Stimulated activated memory B cell treated with anti-CD40 and anti-IgM and Interleukin-4, amounts not matched to agents 10 μg/mL and 1 μg/mL and 100 μg/mL, for 72 hours (primary cell): ENCODE data around the gene PCBP3.
"Not testable (repeated sequence)": the region's sequence is repeated elsewhere in the genome, so short reads cannot be mapped to it uniquely, and the experiment has no call there.

Source experiments
- ATAC-seq: fragments of 150-1000 bp; cut with Tn5 transposase; 2 replicates; pipeline ENCODE4 v1.10.0; 2021
- H3K27ac Mint-ChIP-seq: one replicate; pipeline ENCODE4 v1.8.0; 2022; ENCODE audit warnings: mild to moderate bottlenecking, mixed read lengths
- H3K27me3 Mint-ChIP-seq: one replicate; pipeline ENCODE4 v1.8.0; 2022; ENCODE audit warnings: mixed read lengths
- H3K36me3 Mint-ChIP-seq: one replicate; pipeline ENCODE4 v1.8.0; 2022; ENCODE audit warnings: mixed read lengths
- H3K4me1 Mint-ChIP-seq: one replicate; pipeline ENCODE4 v1.8.0; 2022; ENCODE audit warnings: mixed read lengths
- H3K4me3 Mint-ChIP-seq: one replicate; pipeline ENCODE4 v1.8.0; 2022; ENCODE audit warnings: mild to moderate bottlenecking, moderate library complexity, mixed read lengths
- H3K9me3 Mint-ChIP-seq: one replicate; pipeline ENCODE4 v1.8.0; 2022; ENCODE audit warnings: mixed read lengths

PCBP3 gene

GRCh38 chr21:45670731-45671130 is 27.2 kb downstream of the PCBP3 start:
- H3K36me3 Mint-ChIP-seq, result peaks cover 12% of the 10 kb centered on the region

DNA sequence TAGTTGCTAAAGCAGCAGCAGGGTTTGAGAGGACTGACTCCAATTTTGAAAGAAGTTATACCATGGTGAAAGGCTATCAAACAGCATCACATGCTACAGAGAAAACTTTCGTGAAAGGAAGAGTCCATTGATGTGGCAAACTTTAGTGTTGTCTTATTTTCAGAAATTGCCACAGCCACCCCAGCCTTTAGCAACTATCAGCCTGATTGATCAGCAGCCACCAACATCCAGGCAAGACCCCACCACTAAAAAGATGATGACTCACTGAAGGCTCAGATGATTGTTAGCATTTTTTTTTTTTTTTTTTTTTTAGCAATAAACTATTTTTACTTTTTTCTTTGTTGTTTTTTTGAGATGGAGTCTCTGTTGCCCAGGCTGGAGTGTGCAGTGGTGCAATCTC is 35.3 kb downstream of the PCBP3 start:
- H3K4me3 Mint-ChIP-seq, H3K4me1 Mint-ChIP-seq, H3K27ac Mint-ChIP-seq, ATAC-seq, H3K36me3 Mint-ChIP-seq, H3K9me3 Mint-ChIP-seq: not testable (repeated sequence)
- peaks cover 13% of the 10 kb centered on the region for H3K27me3 Mint-ChIP-seq

More at GRCh38 chr21:45670731-45671130, 27.2 kb downstream of the PCBP3 start:
- H3K27ac Mint-ChIP-seq, result no peak overlapping the region
- no peak for ATAC-seq
- H3K4me1 Mint-ChIP-seq, result no peaks in the 10 kb centered on the region
- peaks cover 17% of the 10 kb centered on the region for H3K9me3 Mint-ChIP-seq
- H3K4me3 Mint-ChIP-seq, result no peak overlapping the region
- H3K27me3 Mint-ChIP-seq, result no peaks in the 10 kb centered on the region

DNA sequence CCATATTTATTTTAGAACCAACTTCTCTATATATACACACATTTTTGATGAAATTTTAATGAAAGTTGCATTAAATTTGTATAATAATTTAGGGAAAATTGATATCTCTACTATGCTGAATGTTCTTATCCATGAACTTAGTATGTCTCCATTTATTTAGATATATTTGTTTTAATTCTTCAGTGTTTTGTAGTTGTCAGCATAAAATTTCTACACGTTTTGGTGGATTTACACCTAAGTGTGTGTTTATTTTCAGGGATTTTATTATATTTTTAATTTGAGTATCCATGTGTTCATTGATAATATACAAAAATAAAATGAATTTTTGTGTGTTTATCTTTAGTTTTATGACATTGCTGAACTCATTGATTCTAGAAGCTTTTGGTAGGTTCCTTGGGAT is 36.7 kb downstream of the PCBP3 start:
- peaks cover 3% of the 10 kb centered on the region for H3K9me3 Mint-ChIP-seq
- H3K36me3 Mint-ChIP-seq, result no peaks in the 10 kb centered on the region
- no peak overlapping the region for H3K27ac Mint-ChIP-seq
- H3K4me3 Mint-ChIP-seq, result no peak overlapping the region
- H3K4me1 Mint-ChIP-seq, result no peaks in the 10 kb centered on the region
- H3K27me3 Mint-ChIP-seq, result peaks cover 20% of the 10 kb centered on the region
- ATAC-seq, result no peak

DNA sequence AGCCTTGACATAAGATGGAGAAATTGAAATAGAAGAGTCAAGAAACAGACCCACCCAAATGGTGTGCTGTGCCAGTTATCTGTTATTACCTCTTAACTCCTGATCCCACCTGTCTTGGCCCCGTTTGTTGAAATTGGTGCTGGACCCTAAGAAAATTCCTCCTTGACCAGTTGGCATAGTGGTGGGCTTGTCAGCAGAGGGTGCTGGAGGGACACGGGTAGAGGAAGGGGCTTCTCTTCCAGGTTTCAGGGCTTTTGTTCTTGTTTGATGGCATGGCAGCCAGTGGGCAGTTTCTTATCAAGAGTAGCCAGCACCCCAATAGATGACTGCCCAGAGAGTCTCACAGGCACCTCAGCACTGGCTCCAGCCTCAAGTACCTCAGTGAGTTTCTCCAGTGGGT is 51.6 kb downstream of the PCBP3 start:
- Mint-ChIP-seq H3K36me3 (no peaks in the 10 kb centered on the region), H3K27me3 (peaks cover 7% of the 10 kb centered on the region), H3K4me3 (no peak overlapping the region), H3K4me1 (no peaks in the 10 kb centered on the region), H3K27ac (no peak overlapping the region), H3K9me3 (peaks cover 6% of the 10 kb centered on the region)
- no peak for ATAC-seq

GRCh38 chr21:45698493-45699184 is 55.1 kb downstream of the PCBP3 start:
- Mint-ChIP-seq H3K4me1 (no peaks in the 10 kb centered on the region), H3K27ac (no peak overlapping the region), H3K27me3 (peaks cover 3% of the 10 kb centered on the region), H3K9me3 (peaks cover 6% of the 10 kb centered on the region), H3K4me3 (no peak overlapping the region), H3K36me3 (no peaks in the 10 kb centered on the region)
- ATAC-seq, result no peak

- no peak overlapping the region for H3K4me3 Mint-ChIP-seq
- ATAC-seq, result no peak
- no peaks in the 10 kb centered on the region for H3K4me1 Mint-ChIP-seq
- no peaks in the 10 kb centered on the region for H3K36me3 Mint-ChIP-seq
- H3K9me3 Mint-ChIP-seq, result peaks cover under 1% of the 10 kb centered on the region
- H3K27ac Mint-ChIP-seq, result no peak overlapping the region
- H3K27me3 Mint-ChIP-seq, result peaks cover 11% of the 10 kb centered on the region
Measured at GRCh38 chr21:45699251-45699942, 55.9 kb downstream of the PCBP3 start.

DNA sequence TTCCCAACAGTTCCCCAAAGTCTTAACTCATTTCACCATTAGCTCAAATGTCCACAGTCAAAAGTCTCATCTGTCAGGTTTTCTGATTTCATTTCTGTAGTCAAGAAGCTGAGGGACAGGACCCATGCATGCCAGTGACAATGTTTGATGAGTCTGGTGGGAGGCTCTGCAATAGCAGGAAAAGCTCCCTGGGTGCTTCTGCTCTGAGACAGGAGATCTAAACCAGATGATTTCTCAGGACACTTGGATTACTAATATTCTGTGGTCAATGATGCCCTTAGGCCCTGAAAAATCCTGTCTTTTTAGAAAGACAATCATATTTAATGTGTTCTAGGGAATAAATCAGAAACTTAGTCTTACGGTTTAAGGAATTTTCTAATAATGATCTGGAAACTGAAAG is 56.4 kb downstream of the PCBP3 start:
- peaks cover 12% of the 10 kb centered on the region for H3K27me3 Mint-ChIP-seq
- no peak for ATAC-seq
- H3K9me3 Mint-ChIP-seq, result no peaks in the 10 kb centered on the region
- no peak overlapping the region for H3K4me3 Mint-ChIP-seq
- no peaks in the 10 kb centered on the region for H3K36me3 Mint-ChIP-seq
- no peak overlapping the region for H3K27ac Mint-ChIP-seq
- H3K4me1 Mint-ChIP-seq, result no peaks in the 10 kb centered on the region

GRCh38 chr21:45700461-45700860 is 56.9 kb downstream of the PCBP3 start:
- no peak for ATAC-seq
- Mint-ChIP-seq H3K36me3 (no peaks in the 10 kb centered on the region), H3K4me3 (no peak overlapping the region), H3K27me3 (peaks cover 12% of the 10 kb centered on the region), H3K9me3 (no peaks in the 10 kb centered on the region), H3K4me1 (no peaks in the 10 kb centered on the region), H3K27ac (no peak overlapping the region)

DNA sequence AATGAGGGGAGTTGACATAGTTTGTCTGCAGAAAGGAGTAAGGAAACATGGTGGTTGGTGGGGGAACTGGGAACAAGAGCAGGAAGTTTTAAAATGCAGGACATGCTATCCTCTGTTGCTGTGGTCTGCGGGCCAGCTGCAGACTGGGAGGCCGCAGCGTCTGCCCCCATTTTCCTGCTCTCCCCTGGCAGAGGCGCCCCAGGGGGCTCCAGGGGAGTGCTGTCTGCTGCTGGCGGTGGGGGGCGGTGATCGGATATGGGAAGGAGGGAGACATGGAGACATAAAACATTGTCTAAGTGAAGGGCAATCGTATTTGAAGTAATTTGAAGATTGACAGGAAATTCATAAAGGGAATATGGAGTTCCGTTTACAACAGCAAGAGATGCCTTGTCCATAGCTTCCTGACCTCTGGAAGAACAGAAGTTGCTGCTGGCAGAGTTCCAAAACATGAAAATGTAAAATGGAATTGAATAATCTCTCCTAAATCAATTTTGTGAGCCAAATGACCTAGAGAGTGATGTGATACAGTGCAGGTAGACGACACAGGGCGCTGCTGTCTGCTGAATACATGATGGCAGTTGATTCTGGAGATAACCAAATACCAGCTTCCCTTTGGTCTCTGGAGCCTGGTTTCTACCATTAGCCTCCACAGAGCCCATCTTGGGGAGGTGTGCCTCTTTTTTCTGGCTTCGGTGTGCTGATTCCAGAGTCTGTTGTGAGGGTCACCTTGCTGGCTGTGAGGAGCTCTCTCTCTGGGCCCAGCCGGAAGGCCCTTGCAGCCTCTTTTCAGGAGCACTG is 61.0 kb downstream of the PCBP3 start:
- H3K27ac Mint-ChIP-seq, result no peak overlapping the region
- ATAC-seq, result no peak
- no peaks in the 10 kb centered on the region for H3K36me3 Mint-ChIP-seq

GRCh38 chr21:45706299-45706698 is 62.8 kb downstream of the PCBP3 start:
- Mint-ChIP-seq H3K27me3 (peaks cover 12% of the 10 kb centered on the region), H3K4me3 (no peak overlapping the region), H3K27ac (no peak overlapping the region), H3K4me1 (no peaks in the 10 kb centered on the region), H3K9me3 (no peaks in the 10 kb centered on the region), H3K36me3 (no peaks in the 10 kb centered on the region)
- no peak for ATAC-seq

More for the DNA sequence above, 61.0 kb downstream of the PCBP3 start:
- Mint-ChIP-seq H3K4me1 (no peaks in the 10 kb centered on the region), H3K27me3 (peaks cover 12% of the 10 kb centered on the region), H3K4me3 (no peak overlapping the region), H3K9me3 (no peaks in the 10 kb centered on the region)

DNA sequence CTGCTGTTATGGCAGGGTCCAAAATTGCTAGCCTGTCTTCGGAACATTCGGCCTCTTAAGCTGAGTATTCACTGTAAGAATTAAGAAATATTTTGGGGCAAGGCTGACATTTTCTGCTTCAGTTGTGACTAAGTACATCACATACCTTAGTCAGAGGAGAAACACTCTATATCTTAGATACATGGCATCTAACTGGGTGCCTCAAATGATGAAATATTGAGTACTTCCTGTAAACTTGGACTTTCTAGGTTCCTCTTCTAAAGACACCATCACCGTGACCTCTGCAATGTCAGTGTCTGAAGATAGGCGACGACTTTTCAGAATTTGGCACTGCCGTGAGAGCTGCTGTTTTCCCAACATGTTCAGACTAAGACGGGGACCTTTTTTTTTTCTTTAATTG is 65.6 kb downstream of the PCBP3 start:
- Mint-ChIP-seq H3K36me3 (peaks cover 11% of the 10 kb centered on the region), H3K4me1 (no peaks in the 10 kb centered on the region), H3K27ac (no peak overlapping the region), H3K9me3 (peaks cover 12% of the 10 kb centered on the region), H3K4me3 (no peak overlapping the region), H3K27me3 (peaks cover 3% of the 10 kb centered on the region)
- no peak for ATAC-seq

- H3K27me3 Mint-ChIP-seq, result no peaks in the 10 kb centered on the region
- no peak for ATAC-seq
- H3K4me3 Mint-ChIP-seq, result no peak overlapping the region
- H3K9me3 Mint-ChIP-seq, result peaks cover 12% of the 10 kb centered on the region
- H3K4me1 Mint-ChIP-seq, result no peaks in the 10 kb centered on the region
- H3K36me3 Mint-ChIP-seq, result peaks cover 11% of the 10 kb centered on the region
- no peak overlapping the region for H3K27ac Mint-ChIP-seq
Measured at GRCh38 chr21:45709696-45710268, 66.3 kb downstream of the PCBP3 start.

- not testable (repeated sequence) for H3K4me3 Mint-ChIP-seq, H3K27ac Mint-ChIP-seq, H3K4me1 Mint-ChIP-seq, ATAC-seq, H3K27me3 Mint-ChIP-seq
- Mint-ChIP-seq H3K9me3 (peaks cover 12% of the 10 kb centered on the region), H3K36me3 (peaks cover 11% of the 10 kb centered on the region)
Measured at GRCh38 chr21:45710306-45710705, 66.8 kb downstream of the PCBP3 start.

DNA sequence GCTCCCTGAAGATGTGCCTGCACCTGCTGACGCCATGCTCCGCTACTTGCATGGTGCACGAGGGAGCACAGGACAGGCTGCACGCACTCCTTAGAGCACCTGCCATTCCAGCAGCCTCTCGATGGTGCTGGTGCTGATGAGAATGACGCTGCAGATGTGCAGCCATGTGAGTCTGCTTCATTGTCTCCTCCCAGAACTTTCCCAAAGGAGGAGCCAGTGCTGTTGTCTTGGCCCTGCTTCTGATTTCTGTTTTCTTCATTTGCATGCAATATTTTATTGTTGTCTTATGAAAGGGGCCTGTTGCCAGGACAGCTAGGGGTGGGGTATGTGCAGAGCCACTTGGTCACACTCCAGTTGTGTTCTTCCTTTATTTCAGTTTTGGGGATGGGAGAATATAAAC is 70.1 kb downstream of the PCBP3 start:
- no peak overlapping the region for H3K4me3 Mint-ChIP-seq
- H3K4me1 Mint-ChIP-seq, result peaks cover 3% of the 10 kb centered on the region
- no peak overlapping the region for H3K27ac Mint-ChIP-seq
- ATAC-seq, result no peak
- peaks cover 11% of the 10 kb centered on the region for H3K36me3 Mint-ChIP-seq
- peaks cover 14% of the 10 kb centered on the region for H3K27me3 Mint-ChIP-seq
- H3K9me3 Mint-ChIP-seq, result peaks cover 18% of the 10 kb centered on the region

- no peak overlapping the region for H3K27ac Mint-ChIP-seq
- H3K27me3 Mint-ChIP-seq, result peaks cover 21% of the 10 kb centered on the region
- H3K36me3 Mint-ChIP-seq, result peaks cover 11% of the 10 kb centered on the region
Measured at GRCh38 chr21:45715441-45715840, 71.9 kb downstream of the PCBP3 start.

More at GRCh38 chr21:45715441-45715840, 71.9 kb downstream of the PCBP3 start:
- Mint-ChIP-seq H3K4me3 (no peak overlapping the region), H3K9me3 (peaks cover 18% of the 10 kb centered on the region), H3K4me1 (peaks cover 11% of the 10 kb centered on the region)
- no peak for ATAC-seq
